Peyer's patch (tissue), 4 donors: ENCODE measurements around the gene MAP1LC3B2. TPM values are rescaled to one million over a fixed set of nuclear protein-coding genes. Genes with fewer than 3 reads are reported as not detected.
"Not testable (repeated sequence)": the region's sequence is repeated elsewhere in the genome, so short reads cannot be mapped to it uniquely, and the experiment has no call there.

Experiments
- DNase-seq, 3 donors: peaks; one replicate each; pipeline ENCODE4 v3.0.0-alpha.2; 2017 to 2019
- H3K27ac ChIP-seq, 4 donors: fragments of 200-600 bp; sonication (generic); one replicate each; pipeline ENCODE4 v1.5.1; 2016 to 2019
- H3K27me3 ChIP-seq, 2 donors: fragments of 200-600 bp; sonication (generic); one replicate each; pipeline ENCODE4 v1.5.1; 2019
- H3K36me3 ChIP-seq, 3 donors: fragments of 200-600 bp; sonication (generic); one replicate each; pipeline ENCODE4 v1.5.1; 2016 to 2019
- H3K4me1 ChIP-seq, 4 donors: fragments of 200-600 bp; sonication (generic); one replicate each; pipeline ENCODE4 v1.5.1; 2016 to 2019
- H3K4me3 ChIP-seq, 4 donors: fragments of 200-600 bp; sonication (generic); 1 replicate in 3 of 4; 2 replicates in 1 of 4; pipeline ENCODE4 v1.5.1; 2016 to 2019; ENCODE audit warnings: mild to moderate bottlenecking in 1 of 4
- H3K9me3 ChIP-seq, 4 donors: fragments of 200-600 bp; sonication (generic); one replicate each; pipeline ENCODE4 v1.5.1; 2016 to 2019; ENCODE audit warnings: mild to moderate bottlenecking in 1 of 4
- CTCF ChIP-seq, 6 experiments: fragments of 450-650 bp in 4 of 6; fragments of 200-600 bp in 2 of 6; sonication (generic) in 1 of 6; IDR thresholded peaks; one replicate each; pipeline ENCODE4 v1.5.1; 2017 to 2019; ENCODE audit warnings: antibody characterized with exemption in 6 of 6, mild to moderate bottlenecking in 3 of 6, moderate library complexity in 1 of 6
- POLR2A ChIP-seq, 2 donors: fragments of 450-650 bp; IDR thresholded peaks; one replicate each; pipeline ENCODE4 v1.5.1; 2017; ENCODE audit warnings: antibody characterized with exemption in 2 of 2, mild to moderate bottlenecking in 2 of 2, moderate library complexity in 2 of 2
- total RNA-seq, 4 donors: library from RNA; depleted of rRNA; stranded (reverse); fragments of >200 nt; gene quantifications; one replicate each; pipeline ENCODE4 v1.1.0, GENCODE V29; 2016

The MAP1LC3B2 gene
- total RNA-seq, 4 donors from 2014 or later: 1.9 TPM; not detected in 3

GRCh38 chr12:116573776-116574175, 14.6 kb downstream of the MAP1LC3B2 start:
- Histone ChIP-seq H3K36me3 (no peaks in the 10 kb centered on the region), H3K27ac (no peak overlapping the region), H3K9me3 (no peaks in the 10 kb centered on the region), H3K4me1 (no peaks in the 10 kb centered on the region), H3K27me3 (no peaks in the 10 kb centered on the region), H3K4me3 (no peak overlapping the region)
- no peak for DNase-seq
- no peak for TF ChIP-seq CTCF (IDR thresholded peaks at IDR 0.05)
- TF ChIP-seq POLR2A (IDR thresholded peaks at IDR 0.05): no peak

- not testable (repeated sequence) for H3K9me3 ChIP-seq, DNase-seq, H3K4me3 ChIP-seq, H3K36me3 ChIP-seq, H3K27me3 ChIP-seq, H3K27ac ChIP-seq, H3K4me1 ChIP-seq
Measured at GRCh38 chr12:116575754-116576153, 16.6 kb downstream of the MAP1LC3B2 start.

GRCh38 chr12:116577154-116577561, 18.0 kb downstream of the MAP1LC3B2 start:
- H3K4me3 ChIP-seq: no peak overlapping the region
- TF ChIP-seq CTCF (IDR thresholded peaks at IDR 0.05) (no peak), POLR2A (IDR thresholded peaks at IDR 0.05) (no peak)
- no peak for DNase-seq

GRCh38 chr12:116578051-116578450, 18.9 kb downstream of the MAP1LC3B2 start:
- no peak for DNase-seq
- Histone ChIP-seq H3K27ac (no peak overlapping the region), H3K4me3 (no peak overlapping the region), H3K27me3 (no peaks in the 10 kb centered on the region), H3K4me1 (no peaks in the 10 kb centered on the region), H3K36me3 (no peaks in the 10 kb centered on the region), H3K9me3 (no peaks in the 10 kb centered on the region)
- TF ChIP-seq CTCF (IDR thresholded peaks at IDR 0.05): no peak
- TF ChIP-seq POLR2A (IDR thresholded peaks at IDR 0.05): no peak

More at GRCh38 chr12:116577154-116577561, 18.0 kb downstream of the MAP1LC3B2 start:
- Histone ChIP-seq H3K36me3 (no peaks in the 10 kb centered on the region), H3K27ac (no peak overlapping the region), H3K9me3 (no peaks in the 10 kb centered on the region), H3K4me1 (no peaks in the 10 kb centered on the region), H3K27me3 (no peaks in the 10 kb centered on the region)

GRCh38 chr12:116582610-116583009, 23.4 kb downstream of the MAP1LC3B2 start:
- Histone ChIP-seq H3K4me1 (no peaks in the 10 kb centered on the region), H3K4me3 (no peak overlapping the region), H3K27ac (no peak overlapping the region), H3K9me3 (peaks cover 0 to 3% (median 0%) of the 10 kb centered on the region in 4 donors), H3K36me3 (no peaks in the 10 kb centered on the region), H3K27me3 (no peaks in the 10 kb centered on the region)
- no peak for TF ChIP-seq CTCF (IDR thresholded peaks at IDR 0.05)
- peak in 1 of 3 donors; percentile 21 for DNase-seq

GRCh38 chr12:116583129-116583694, 24.0 kb downstream of the MAP1LC3B2 start:
- no peaks in the 10 kb centered on the region for H3K27me3 ChIP-seq
- H3K36me3 ChIP-seq: no peaks in the 10 kb centered on the region
- no peak overlapping the region for H3K4me3 ChIP-seq
- no peak for TF ChIP-seq CTCF (IDR thresholded peaks at IDR 0.05)
- no peak for TF ChIP-seq POLR2A (IDR thresholded peaks at IDR 0.05)
- no peaks in the 10 kb centered on the region for H3K4me1 ChIP-seq
- DNase-seq: no peak
- H3K9me3 ChIP-seq: peaks cover 0 to 3% (median 0%) of the 10 kb centered on the region in 4 donors
- no peak overlapping the region for H3K27ac ChIP-seq
